NCI-H82 treated with DMSO at 0.1 percent for 48 hours (cell line): Measurements from ENCODE around the gene BACH1.
"Not testable (repeated sequence)": the region's sequence is repeated elsewhere in the genome, so short reads cannot be mapped to it uniquely, and the experiment has no call there.

Experiments used
- DNase-seq: peaks from one replicate; lab custom pipeline; 2025; ENCODE audit not compliant: unreplicated experiment; lab: John Stamatoyannopoulos, UW

BACH1 gene

GRCh38 chr21:29298348-29299045 is at the start of gene BACH1:
TSS of gene BACH1 (plus strand) at chr21:29298922. CDS start at chr21:29321281, 22,359 bp downstream.
- peak; percentile 57 for DNase-seq

GRCh38 chr21:29249289-29249688 is 49.4 kb upstream of the BACH1 start:
- DNase-seq, result not testable (repeated sequence)

GRCh38 chr21:29250636-29251035 is 48.1 kb upstream of the BACH1 start:
- DNase-seq, result no peak

GRCh38 chr21:29253861-29254260 is 44.9 kb upstream of the BACH1 start:
- DNase-seq, result not testable (repeated sequence)

GRCh38 chr21:29254550-29254949 is 44.2 kb upstream of the BACH1 start:
- no peak for DNase-seq

- no peak for DNase-seq
Measured at GRCh38 chr21:29256126-29256910, 42.4 kb upstream of the BACH1 start.

GRCh38 chr21:29257701-29258100 is 41.0 kb upstream of the BACH1 start:
- no peak for DNase-seq

- DNase-seq, result no peak
Measured at GRCh38 chr21:29258626-29259338, 39.9 kb upstream of the BACH1 start.

GRCh38 chr21:29260461-29260860 is 38.3 kb upstream of the BACH1 start:
- no peak for DNase-seq

GRCh38 chr21:29261555-29262540 is 36.9 kb upstream of the BACH1 start:
- no peak for DNase-seq

GRCh38 chr21:29264721-29265120 is 34.0 kb upstream of the BACH1 start:
- DNase-seq, result no peak

GRCh38 chr21:29265690-29266479 is 32.8 kb upstream of the BACH1 start:
- no peak for DNase-seq

GRCh38 chr21:29267666-29268065 is 31.1 kb upstream of the BACH1 start:
- no peak for DNase-seq

- DNase-seq, result no peak
Measured at GRCh38 chr21:29271927-29272333, 26.8 kb upstream of the BACH1 start.

- no peak for DNase-seq
Measured at GRCh38 chr21:29277442-29277841, 21.3 kb upstream of the BACH1 start.

GRCh38 chr21:29279558-29279957 is 19.2 kb upstream of the BACH1 start:
- no peak for DNase-seq

- DNase-seq, result not testable (repeated sequence)
Measured at GRCh38 chr21:29281801-29282200, 16.9 kb upstream of the BACH1 start.

- no peak for DNase-seq
Measured at GRCh38 chr21:29287383-29287782, 11.3 kb upstream of the BACH1 start.

GRCh38 chr21:29288239-29288638 is 10.5 kb upstream of the BACH1 start:
- DNase-seq, result no peak

- no peak for DNase-seq
Measured at GRCh38 chr21:29289317-29289716, 9.4 kb upstream of the BACH1 start.
